Hepatocyte (in vitro differentiated cells): Measurements from ENCODE around the gene GABRD. TPM values are rescaled to one million over a fixed set of nuclear protein-coding genes. Genes with fewer than 3 reads are reported as not detected.

Experiments
- DNase-seq: peaks from one replicate; pipeline ENCODE4 v3.0.0-alpha.2; 2016; ENCODE audit warnings: low spot score
- H2AFZ ChIP-seq: fragments of 200-600 bp; sonication (generic); 2 replicates; pipeline ENCODE4 v1.6.0; 2016; ENCODE audit warnings: antibody characterized with exemption, mild to moderate bottlenecking
- H3K27ac ChIP-seq: fragments of 200-600 bp; sonication (generic); 2 replicates; pipeline ENCODE4 v1.5.1; 2016; ENCODE audit warnings: mild to moderate bottlenecking
- H3K27me3 ChIP-seq: fragments of 200-600 bp; sonication (generic); 2 replicates; pipeline ENCODE4 v1.6.1; 2016
- H3K36me3 ChIP-seq: fragments of 200-600 bp; sonication (generic); replicated peaks from 2 replicates; pipeline ENCODE4 v1.5.1; 2016; ENCODE audit warnings: low read depth; ENCODE audit not compliant: insufficient read depth
- H3K4me1 ChIP-seq: fragments of 200-600 bp; sonication (generic); 2 replicates; pipeline ENCODE4 v1.5.1; 2016; ENCODE audit warnings: mild to moderate bottlenecking, moderate library complexity; ENCODE audit not compliant: insufficient read depth
- H3K4me2 ChIP-seq: fragments of 200-600 bp; sonication (generic); 2 replicates; pipeline ENCODE4 v1.6.0; 2016
- H3K4me3 ChIP-seq: fragments of 200-600 bp; sonication (generic); 2 replicates; pipeline ENCODE4 v1.5.1; 2016; ENCODE audit warnings: mild to moderate bottlenecking
- H3K79me2 ChIP-seq: fragments of 200-600 bp; sonication (generic); 2 replicates; pipeline ENCODE4 v1.6.0; 2017; ENCODE audit warnings: mild to moderate bottlenecking
- H3K9me2 ChIP-seq: fragments of 200-600 bp; sonication (generic); replicated peaks from 2 replicates; pipeline ENCODE4 v1.6.0; 2017; ENCODE audit warnings: mild to moderate bottlenecking; ENCODE audit not compliant: insufficient read depth
- H3K9me3 ChIP-seq: fragments of 200-600 bp; sonication (generic); 2 replicates; pipeline ENCODE4 v1.5.1; 2016; ENCODE audit warnings: low read depth, mild to moderate bottlenecking
- H4K20me1 ChIP-seq: fragments of 200-600 bp; sonication (generic); 2 replicates; pipeline ENCODE4 v1.6.0; 2016; ENCODE audit warnings: mild to moderate bottlenecking; ENCODE audit not compliant: insufficient read depth, poor library complexity, severe bottlenecking
- EZH2 ChIP-seq: fragments of 200-600 bp; sonication (generic); IDR thresholded peaks from 2 replicates; pipeline ENCODE4 v1.6.1; 2016; ENCODE audit warnings: antibody characterized with exemption, mild to moderate bottlenecking, borderline replicate concordance
- EZH2phosphoT487 ChIP-seq: fragments of 200-600 bp; sonication (generic); IDR thresholded peaks from one replicate; pipeline ENCODE4 v1.6.1; 2018; ENCODE audit warnings: antibody characterized with exemption, mild to moderate bottlenecking, low read depth, moderate library complexity; ENCODE audit not compliant: unreplicated experiment, severe bottlenecking
- WGBS: methylation state at CpG from one replicate; pipeline ENCODE4 v1.1.6; 2016; ENCODE audit warnings: low lambda C conversion rate; ENCODE audit errors: missing lambda C conversion rate; 5-methylcytosine and 5-hydroxymethylcytosine counted together
- polyA plus RNA-seq: library from polyadenylated mRNA; unstranded; fragments of >200 nt; fragmentation: Nextera tagmentation; extraction: Ambion mirVana; gene quantifications from 2 replicates; pipeline ENCODE4 v1.2.1, GENCODE V29; 2016
- total RNA-seq: library from RNA; depleted of rRNA; stranded (reverse); fragments of >200 nt; gene quantifications from 2 replicates; pipeline ENCODE4 v1.2.3, GENCODE V29; 2014
- TF ChIP-seq, protein P1 (sequence below): fragments of 200-600 bp; sonication (generic); IDR thresholded peaks from 2 replicates; pipeline ENCODE4 v1.5.1; 2016; ENCODE audit warnings: antibody characterized with exemption, mild to moderate bottlenecking; ENCODE audit not compliant: poor library complexity

GABRD gene
- total and polyA plus RNA-seq, 2 experiments from 2014 or later: not detected

DNA sequence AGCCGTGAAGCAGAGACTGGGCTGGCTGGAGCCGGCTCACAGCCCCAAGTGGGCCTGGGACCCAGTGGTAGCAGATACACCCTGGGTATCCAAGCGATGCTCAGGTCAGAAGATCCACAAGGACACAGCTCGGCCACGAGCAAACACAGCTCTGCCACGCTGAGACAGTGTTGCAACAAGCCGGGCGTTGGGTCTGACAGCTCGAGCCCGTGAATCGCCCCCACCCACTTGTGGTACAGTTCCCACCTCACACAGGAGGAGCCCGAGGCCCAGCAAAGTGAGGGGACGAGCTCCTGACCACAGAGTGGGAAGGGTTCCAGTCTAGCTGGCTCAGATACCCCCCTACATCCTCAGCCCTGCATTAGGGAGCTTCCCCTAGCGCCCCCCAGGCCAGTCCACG, 22.2 kb downstream of the GABRD start:
- H3K79me2 ChIP-seq: no peaks in the 10 kb centered on the region
- TF ChIP-seq, protein P1, sequence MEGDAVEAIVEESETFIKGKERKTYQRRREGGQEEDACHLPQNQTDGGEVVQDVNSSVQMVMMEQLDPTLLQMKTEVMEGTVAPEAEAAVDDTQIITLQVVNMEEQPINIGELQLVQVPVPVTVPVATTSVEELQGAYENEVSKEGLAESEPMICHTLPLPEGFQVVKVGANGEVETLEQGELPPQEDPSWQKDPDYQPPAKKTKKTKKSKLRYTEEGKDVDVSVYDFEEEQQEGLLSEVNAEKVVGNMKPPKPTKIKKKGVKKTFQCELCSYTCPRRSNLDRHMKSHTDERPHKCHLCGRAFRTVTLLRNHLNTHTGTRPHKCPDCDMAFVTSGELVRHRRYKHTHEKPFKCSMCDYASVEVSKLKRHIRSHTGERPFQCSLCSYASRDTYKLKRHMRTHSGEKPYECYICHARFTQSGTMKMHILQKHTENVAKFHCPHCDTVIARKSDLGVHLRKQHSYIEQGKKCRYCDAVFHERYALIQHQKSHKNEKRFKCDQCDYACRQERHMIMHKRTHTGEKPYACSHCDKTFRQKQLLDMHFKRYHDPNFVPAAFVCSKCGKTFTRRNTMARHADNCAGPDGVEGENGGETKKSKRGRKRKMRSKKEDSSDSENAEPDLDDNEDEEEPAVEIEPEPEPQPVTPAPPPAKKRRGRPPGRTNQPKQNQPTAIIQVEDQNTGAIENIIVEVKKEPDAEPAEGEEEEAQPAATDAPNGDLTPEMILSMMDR: no peak
- TF ChIP-seq EZH2phosphoT487: no peak
- no peak for TF ChIP-seq EZH2
- H3K27me3 ChIP-seq: no peaks in the 10 kb centered on the region
- peaks cover 9% of the 10 kb centered on the region for H3K4me1 ChIP-seq
- no peaks in the 10 kb centered on the region for H3K9me3 ChIP-seq
- no peak for DNase-seq
- 91% methylated on average over 14 of the region's 15 CpGs for WGBS
- no peaks in the 10 kb centered on the region for H3K9me2 ChIP-seq
- no peak overlapping the region for H3K4me3 ChIP-seq
- no peaks in the 10 kb centered on the region for H4K20me1 ChIP-seq
- H3K27ac ChIP-seq: no peak overlapping the region
- no peaks in the 10 kb centered on the region for H3K36me3 ChIP-seq
- no peak overlapping the region for H3K4me2 ChIP-seq
- no peak overlapping the region for H2AFZ ChIP-seq

DNA sequence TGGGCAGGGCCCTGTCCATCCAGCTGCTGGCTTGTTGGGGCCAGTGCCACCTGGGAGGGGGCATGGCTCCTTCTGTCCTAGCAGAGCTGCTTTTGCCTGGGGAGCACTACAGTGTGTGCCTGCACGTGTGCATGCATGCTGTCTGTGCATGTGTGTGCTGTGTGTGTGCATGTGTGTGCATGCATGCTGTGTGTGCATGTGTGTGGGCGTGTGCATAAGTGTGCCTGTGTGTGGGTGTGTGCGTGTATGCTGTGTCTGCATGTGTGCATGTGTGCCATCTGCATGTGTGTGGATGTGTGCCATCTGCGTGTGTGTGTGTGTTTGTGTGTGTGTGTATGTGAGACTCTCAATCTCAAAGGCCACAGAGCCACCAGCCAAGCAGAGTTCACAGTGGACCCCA, 22.7 kb downstream of the GABRD start:
- H3K4me2 ChIP-seq: no peak overlapping the region
- no peaks in the 10 kb centered on the region for H4K20me1 ChIP-seq
- H3K27me3 ChIP-seq: no peaks in the 10 kb centered on the region
- no peak for DNase-seq
- no peak overlapping the region for H2AFZ ChIP-seq
- H3K4me1 ChIP-seq: peaks cover 13% of the 10 kb centered on the region
- no peaks in the 10 kb centered on the region for H3K9me2 ChIP-seq
- H3K4me3 ChIP-seq: no peak overlapping the region
- no peak overlapping the region for H3K27ac ChIP-seq
- TF ChIP-seq EZH2phosphoT487 (no peak), EZH2 (no peak)
- TF ChIP-seq, protein P1: no peak
- WGBS: 92% methylated on average over 4 of the region's 4 CpGs
- H3K36me3 ChIP-seq: no peaks in the 10 kb centered on the region
- H3K9me3 ChIP-seq: no peaks in the 10 kb centered on the region
- H3K79me2 ChIP-seq: no peaks in the 10 kb centered on the region

DNA sequence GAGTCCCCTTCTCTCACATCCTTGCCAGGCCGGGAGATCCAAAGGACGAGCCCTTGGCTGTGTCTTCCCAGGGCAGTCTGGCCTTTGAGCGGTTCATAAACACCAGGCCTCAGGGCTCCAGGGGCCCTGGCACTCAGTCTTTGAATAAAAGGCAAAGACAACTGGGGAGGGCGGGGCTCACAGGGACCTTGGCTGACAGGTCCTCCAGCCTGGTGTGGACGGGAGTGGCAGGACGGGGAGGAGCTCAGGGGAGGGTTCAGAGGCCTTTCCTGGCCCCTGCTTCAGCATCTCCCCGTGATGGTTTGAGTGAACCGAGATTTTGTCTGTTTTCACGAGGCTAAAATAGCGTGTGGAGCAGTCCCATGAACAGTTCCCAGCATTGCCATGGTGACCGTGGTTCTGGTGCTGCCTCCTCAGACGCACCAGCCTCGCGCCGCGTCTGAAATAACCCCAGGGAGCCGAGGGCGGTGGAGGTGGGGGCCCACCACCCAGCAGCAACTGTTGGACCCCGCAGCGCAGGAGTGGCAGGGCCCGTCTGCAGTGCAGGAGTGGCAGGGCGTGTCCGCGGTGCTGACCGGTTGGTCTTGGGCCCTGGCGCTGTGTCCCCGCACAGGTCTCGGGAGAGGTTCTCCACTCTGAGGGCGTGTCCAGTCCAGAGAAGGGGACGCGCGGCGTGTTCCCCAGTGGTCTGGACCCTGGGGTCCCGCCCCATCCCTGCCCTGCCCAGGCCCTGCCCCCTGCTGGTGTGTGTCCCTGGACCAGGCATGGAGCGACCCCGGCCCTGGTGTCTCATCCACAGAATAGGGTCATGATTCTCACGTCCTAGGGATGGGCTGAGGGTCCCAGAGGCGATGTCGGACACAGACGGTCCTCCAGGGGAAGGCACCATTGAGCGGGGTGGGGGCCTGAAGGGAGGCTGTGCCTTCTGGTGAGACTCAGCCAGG, 24.0 kb downstream of the GABRD start:
- H2AFZ ChIP-seq: no peak overlapping the region
- H4K20me1 ChIP-seq: no peaks in the 10 kb centered on the region
- no peak overlapping the region for H3K27ac ChIP-seq
- peaks cover 21% of the 10 kb centered on the region for H3K4me1 ChIP-seq
- H3K4me2 ChIP-seq: no peak overlapping the region
- H3K36me3 ChIP-seq: no peaks in the 10 kb centered on the region
- TF ChIP-seq EZH2phosphoT487 (no peak), EZH2 (no peak)
- TF ChIP-seq, protein P1: no peak
- no peaks in the 10 kb centered on the region for H3K9me3 ChIP-seq
- H3K4me3 ChIP-seq: no peak overlapping the region
- H3K79me2 ChIP-seq: no peaks in the 10 kb centered on the region
- 89% methylated on average over 35 of the region's 41 CpGs for WGBS
- no peak for DNase-seq
- H3K27me3 ChIP-seq: peaks cover 3% of the 10 kb centered on the region
- no peaks in the 10 kb centered on the region for H3K9me2 ChIP-seq
